Upper lobe of right lung (tissue), 1 donor: ENCODE data around the gene SDR42E1. TPM values are rescaled to one million over a fixed set of nuclear protein-coding genes. Genes with fewer than 3 reads are reported as not detected.

Experiments
- ATAC-seq: fragments of 200-7000 bp; cut with Tn5 transposase; one replicate; pipeline ENCODE4 v1.9.1; 2020; ENCODE audit warnings: mild to moderate bottlenecking, moderate library complexity
- DNase-seq: peaks from one replicate; pipeline ENCODE4 v3.0.0-alpha.2; 2020
- H3K27ac ChIP-seq: fragments of 200-600 bp; one replicate; pipeline ENCODE4 v1.8.0; 2022
- H3K27me3 ChIP-seq: fragments of 200-600 bp; one replicate; pipeline ENCODE4 v1.8.0; 2022; ENCODE audit warnings: mild to moderate bottlenecking
- H3K36me3 ChIP-seq: fragments of 200-600 bp; one replicate; pipeline ENCODE4 v1.8.0; 2022
- H3K4me1 ChIP-seq: fragments of 200-600 bp; one replicate; pipeline ENCODE4 v1.8.0; 2022
- H3K4me3 ChIP-seq: fragments of 200-600 bp; one replicate; pipeline ENCODE4 v1.8.0; 2022; ENCODE audit warnings: mild to moderate bottlenecking
- H3K9me3 ChIP-seq: fragments of 200-600 bp; one replicate; pipeline ENCODE4 v1.8.0; 2022
- CTCF ChIP-seq: fragments of 200-600 bp; IDR thresholded peaks from one replicate; pipeline ENCODE4 v1.8.0; 2022; ENCODE audit warnings: antibody characterized with exemption
- intact Hi-C: fragments of 100-400 bp; cut with DNase I; formaldehyde crosslinking; loops from one replicate; pipeline ENCODE4 v1.11.0; 2022
- total RNA-seq: library from RNA; stranded (reverse); fragmentation: NEBNext Ultra II Directional; extraction: Animal tissue kit (Norgen Biotek cat#: 25700); gene quantifications from one replicate; pipeline ENCODE4 v1.2.1, GENCODE V29; 2021
- donor health status: DM: no; HTN: yes; CAD: no; lungs with severe emphysema.

SDR42E1 gene
- total RNA-seq, 1 donor from 2014 or later, result 6.5 TPM

DNA sequence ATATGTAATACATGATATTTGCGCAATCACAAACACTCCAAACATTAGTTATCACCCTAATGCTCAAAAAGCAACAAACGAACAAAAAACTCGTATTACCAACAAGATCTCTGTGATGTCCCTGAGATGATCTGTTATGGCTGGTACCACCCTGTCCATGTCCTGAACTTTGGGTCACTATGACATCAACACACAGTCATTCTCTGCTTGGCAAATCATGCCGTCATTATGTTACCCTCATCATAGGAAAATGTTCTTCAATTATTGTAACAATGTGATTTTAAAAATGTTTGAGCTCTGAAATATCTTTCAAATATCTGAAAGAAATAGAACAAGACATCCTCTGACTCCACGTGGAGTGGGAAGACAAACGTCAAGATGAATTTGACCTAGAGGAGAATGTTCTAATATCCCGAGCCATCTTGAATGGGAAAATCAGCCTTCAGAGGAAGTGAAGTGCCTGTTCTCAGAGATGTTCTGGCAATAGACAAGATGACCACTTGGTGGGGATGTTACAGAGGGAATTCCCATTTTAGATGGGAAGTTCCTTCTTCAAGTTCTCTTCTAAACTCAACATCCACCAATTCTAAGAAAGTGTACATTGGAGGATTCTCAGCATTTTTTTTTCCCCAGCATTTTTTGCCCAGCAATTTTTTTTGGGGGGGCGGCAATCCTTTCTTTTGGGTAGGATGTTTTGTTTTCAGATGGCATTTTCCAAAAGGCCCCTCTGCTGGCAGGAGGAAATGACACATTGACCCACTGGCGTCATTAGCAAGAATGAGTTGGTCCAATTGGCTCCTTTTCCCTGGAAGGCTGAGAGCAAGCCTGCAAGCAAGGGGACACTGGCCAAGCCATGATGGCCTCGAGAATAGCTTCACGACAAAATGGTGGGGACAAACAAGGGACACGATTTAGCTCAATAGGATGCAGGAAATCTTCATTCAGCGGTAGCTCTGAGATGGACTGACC is 20.1 kb upstream of the SDR42E1 start:
- no peak overlapping the region for H3K27ac ChIP-seq

GRCh38 chr16:82027629-82028064 is 16.4 kb upstream of the SDR42E1 start:
- H3K4me3 ChIP-seq, result no peak overlapping the region
- no peak overlapping the region for H3K27ac ChIP-seq
- intact Hi-C loops, result no loop called here
- TF ChIP-seq CTCF, result no peak
- DNase-seq (no peak), ATAC-seq (no peak)
- H3K4me1 ChIP-seq, result peaks cover 6% of the 10 kb centered on the region
- no peaks in the 10 kb centered on the region for H3K36me3 ChIP-seq
- no peaks in the 10 kb centered on the region for H3K9me3 ChIP-seq
- no peaks in the 10 kb centered on the region for H3K27me3 ChIP-seq

More for the DNA sequence above, 20.1 kb upstream of the SDR42E1 start:
- Histone ChIP-seq H3K36me3 (no peaks in the 10 kb centered on the region), H3K27me3 (no peaks in the 10 kb centered on the region), H3K9me3 (no peaks in the 10 kb centered on the region), H3K4me1 (peaks cover 9% of the 10 kb centered on the region), H3K4me3 (no peak overlapping the region)
- peak; percentile 65 for ATAC-seq
- intact Hi-C loops, result loop anchor here (5.0 kb wide), 1 partner anchor 201 kb away; no protein-coding TSS in a partner anchor
- peak; percentile 59 for TF ChIP-seq CTCF
- DNase-seq, result no peak

DNA sequence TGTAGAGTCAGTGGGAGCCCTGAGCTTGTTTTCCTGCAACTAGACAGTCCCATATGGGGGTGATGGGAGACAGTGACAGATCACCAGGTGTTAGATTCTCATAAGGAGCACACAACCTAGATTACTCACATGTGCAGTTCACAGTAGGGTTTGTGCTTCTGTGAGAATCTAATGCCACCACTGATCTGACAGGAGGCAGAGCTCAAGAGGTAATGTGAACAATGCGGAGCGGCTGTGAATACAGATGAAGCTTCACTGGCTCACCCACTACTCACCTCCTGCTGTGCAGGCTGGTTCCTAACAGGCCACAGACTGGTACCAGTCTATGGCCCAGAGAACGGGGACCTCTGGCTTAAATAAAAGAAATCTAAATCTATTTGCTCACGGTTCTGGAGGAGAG is 13.6 kb upstream of the SDR42E1 start:
- Histone ChIP-seq H3K27me3 (no peaks in the 10 kb centered on the region), H3K36me3 (no peaks in the 10 kb centered on the region), H3K27ac (no peak overlapping the region), H3K9me3 (no peaks in the 10 kb centered on the region), H3K4me1 (no peaks in the 10 kb centered on the region), H3K4me3 (no peak overlapping the region)
- ATAC-seq, result no peak
- TF ChIP-seq CTCF, result no peak
- no peak for DNase-seq
- intact Hi-C loops, result no loop called here

DNA sequence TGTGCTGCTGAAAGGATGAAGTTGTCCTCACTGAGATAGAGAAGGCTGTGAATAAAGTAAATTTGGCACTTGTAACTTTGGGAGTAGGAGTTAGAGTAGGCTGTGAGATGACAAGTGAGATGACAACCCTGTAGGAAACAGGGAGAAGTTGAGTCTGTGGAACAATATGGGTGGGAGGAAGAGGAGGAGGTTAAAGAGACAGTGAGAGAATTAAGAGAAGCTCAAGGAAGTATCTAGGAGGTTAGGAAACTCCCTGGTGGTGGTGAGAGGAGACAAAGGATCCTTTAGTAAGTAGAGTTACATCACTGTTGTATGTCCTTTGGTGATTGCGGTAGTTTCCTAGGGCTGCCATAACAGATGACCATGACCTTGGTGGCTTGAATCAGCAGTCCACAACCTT is 13.0 kb upstream of the SDR42E1 start:
- no peak for TF ChIP-seq CTCF
- DNase-seq, result no peak
- intact Hi-C loops, result no loop called here

DNA sequence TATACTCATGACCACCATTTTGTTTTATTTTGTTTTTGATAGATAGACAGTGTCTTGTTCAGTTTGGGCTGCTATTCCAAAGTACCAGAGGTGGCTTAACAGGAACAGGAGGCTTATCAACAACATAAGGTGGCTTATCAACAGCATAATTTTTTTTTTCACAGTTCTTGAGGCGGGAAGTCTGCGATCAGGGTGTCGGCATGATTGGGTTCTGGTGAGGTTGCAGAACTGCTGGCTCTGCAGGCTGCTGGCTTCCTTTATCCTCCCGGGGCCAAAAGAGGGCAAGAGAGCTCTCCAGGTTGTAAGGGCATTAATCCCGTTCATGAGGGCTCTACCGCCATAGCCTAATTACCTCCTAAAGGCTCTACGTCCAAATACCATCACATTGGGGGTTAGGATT is 11.9 kb upstream of the SDR42E1 start:
- Histone ChIP-seq H3K27me3 (no peaks in the 10 kb centered on the region), H3K36me3 (no peaks in the 10 kb centered on the region), H3K9me3 (no peaks in the 10 kb centered on the region), H3K4me1 (no peaks in the 10 kb centered on the region), H3K4me3 (no peak overlapping the region), H3K27ac (no peak overlapping the region)
- no peak for TF ChIP-seq CTCF
- ATAC-seq (no peak), DNase-seq (no peak)
- intact Hi-C loops, result no loop called here

More for the DNA sequence above, 13.0 kb upstream of the SDR42E1 start:
- no peaks in the 10 kb centered on the region for H3K27me3 ChIP-seq
- no peak overlapping the region for H3K27ac ChIP-seq
- ATAC-seq, result peak; percentile 53
- no peak overlapping the region for H3K4me3 ChIP-seq
- H3K4me1 ChIP-seq, result no peaks in the 10 kb centered on the region
- H3K9me3 ChIP-seq, result no peaks in the 10 kb centered on the region
- no peaks in the 10 kb centered on the region for H3K36me3 ChIP-seq
